IPS-18c (cell line): ENCODE measurements around the gene FGF3.
"Not testable (repeated sequence)": the region's sequence is repeated elsewhere in the genome, so short reads cannot be mapped to it uniquely, and the experiment has no call there.

Experiments
- H3K4me3 ChIP-seq: 2 replicates; pipeline ENCODE4 v1.7.0; 2013; ENCODE audit warnings: low read depth, mild to moderate bottlenecking, low read length, moderate library complexity; ENCODE audit not compliant: insufficient read depth
- H3K9me3 ChIP-seq: one replicate; pipeline ENCODE4 v1.6.1; 2013; ENCODE audit warnings: mild to moderate bottlenecking, low read length, moderate library complexity; ENCODE audit not compliant: control insufficient read depth, insufficient read depth

The FGF3 gene

GRCh38 chr11:69765498-69765995 is 53.7 kb downstream of the FGF3 start:
- Histone ChIP-seq H3K9me3 (no peaks in the 10 kb centered on the region), H3K4me3 (no peak overlapping the region)

- H3K9me3 ChIP-seq, H3K4me3 ChIP-seq: not testable (repeated sequence)
Measured at GRCh38 chr11:69764918-69765317, 54.3 kb downstream of the FGF3 start.

GRCh38 chr11:69760319-69760718 is 58.9 kb downstream of the FGF3 start:
- H3K9me3 ChIP-seq, result peaks cover 2% of the 10 kb centered on the region
- no peak overlapping the region for H3K4me3 ChIP-seq
